PC-9 (cell line): ENCODE data around the gene DYSF.

Source experiments
- EZH2 ChIP-seq: fragments of 200-600 bp; sonication (generic); IDR thresholded peaks from 2 replicates; pipeline ENCODE4 v1.8.0; 2017; ENCODE audit warnings: antibody characterized with exemption, low read depth
- TF ChIP-seq, protein P1 (sequence below): fragments of 200-600 bp; sonication (generic); conservative IDR thresholded peaks from 2 replicates; pipeline ENCODE4 v1.6.1; 2017; ENCODE audit warnings: mixed run types, antibody characterized with exemption, mild to moderate bottlenecking, moderate library complexity

DNA sequence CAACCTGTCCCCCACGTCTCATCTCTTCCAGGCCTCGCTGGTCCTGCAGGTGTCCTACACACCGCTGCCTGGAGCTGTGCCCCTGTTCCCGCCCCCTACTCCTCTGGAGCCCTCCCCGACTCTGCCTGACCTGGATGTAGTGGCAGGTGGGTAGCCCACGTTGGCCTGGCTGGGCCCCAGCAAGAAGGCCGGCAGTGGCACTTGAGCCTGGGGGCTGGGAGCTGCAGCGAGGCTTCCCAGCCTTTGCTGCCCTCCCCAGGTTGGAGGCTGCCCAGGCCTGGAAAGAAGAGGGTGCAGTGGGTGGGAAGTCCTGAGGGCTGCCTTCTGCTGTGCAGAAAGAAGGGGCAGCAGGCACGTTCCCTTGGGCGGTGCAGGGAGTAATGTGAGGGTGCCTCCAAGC lies 58.4 kb downstream of the DYSF start:
- TF ChIP-seq, protein P1, sequence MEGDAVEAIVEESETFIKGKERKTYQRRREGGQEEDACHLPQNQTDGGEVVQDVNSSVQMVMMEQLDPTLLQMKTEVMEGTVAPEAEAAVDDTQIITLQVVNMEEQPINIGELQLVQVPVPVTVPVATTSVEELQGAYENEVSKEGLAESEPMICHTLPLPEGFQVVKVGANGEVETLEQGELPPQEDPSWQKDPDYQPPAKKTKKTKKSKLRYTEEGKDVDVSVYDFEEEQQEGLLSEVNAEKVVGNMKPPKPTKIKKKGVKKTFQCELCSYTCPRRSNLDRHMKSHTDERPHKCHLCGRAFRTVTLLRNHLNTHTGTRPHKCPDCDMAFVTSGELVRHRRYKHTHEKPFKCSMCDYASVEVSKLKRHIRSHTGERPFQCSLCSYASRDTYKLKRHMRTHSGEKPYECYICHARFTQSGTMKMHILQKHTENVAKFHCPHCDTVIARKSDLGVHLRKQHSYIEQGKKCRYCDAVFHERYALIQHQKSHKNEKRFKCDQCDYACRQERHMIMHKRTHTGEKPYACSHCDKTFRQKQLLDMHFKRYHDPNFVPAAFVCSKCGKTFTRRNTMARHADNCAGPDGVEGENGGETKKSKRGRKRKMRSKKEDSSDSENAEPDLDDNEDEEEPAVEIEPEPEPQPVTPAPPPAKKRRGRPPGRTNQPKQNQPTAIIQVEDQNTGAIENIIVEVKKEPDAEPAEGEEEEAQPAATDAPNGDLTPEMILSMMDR = no peak
- no peak for TF ChIP-seq EZH2
